ENCODE results near the gene MINDY2. TPM values are rescaled to one million over a fixed set of nuclear protein-coding genes. Genes with fewer than 3 reads are reported as not detected.

The MINDY2 gene
- total RNA-seq, 1 experiment from 2014 or later: 18.4 TPM

- no peak overlapping the region for H3K4me2 ChIP-seq
- no peaks in the 10 kb centered on the region for H3K9me2 ChIP-seq (ENCODE audit: insufficient read depth)
- H3K4me3 ChIP-seq: no peak overlapping the region
- no peaks in the 10 kb centered on the region for H3K9me3 ChIP-seq (ENCODE audit: insufficient read depth, low read depth)
- peaks cover under 1% of the 10 kb centered on the region; the same call in 1 of the 2 replicates for H3F3A ChIP-seq (ENCODE audit: insufficient read depth, low read depth)
- no peaks in the 10 kb centered on the region for H3K79me2 ChIP-seq (ENCODE audit: low read depth)
- no peak for DNase-seq
- H3K4me1 ChIP-seq (replicated peaks; ENCODE audit: insufficient read depth): no peaks in the 10 kb centered on the region; the same call in 1 of the 2 replicates
- TF ChIP-seq EZH2 (IDR thresholded peaks at IDR 0.05; ENCODE audit: low read depth): no peak
- no peak for TF ChIP-seq CTCF (conservative IDR thresholded peaks at IDR 0.05)
- H3K27me3 ChIP-seq (ENCODE audit: insufficient read depth, low read depth): no peaks in the 10 kb centered on the region
- no peak overlapping the region for H3K27ac ChIP-seq
- no peak overlapping the region for H2AFZ ChIP-seq
- intact Hi-C loops (cut with micrococcal nuclease; ENCODE audit: unreplicated experiment): no loop called here
- BruUV-seq (replicated peaks): no TSS peak
- ChIA-PET CTCF (interaction anchor here (1.0 kb wide), 1 partner anchor 15 kb away, joined by 3 read pairs; the partner anchor contains the start of gene MINDY2), POLR2A (ENCODE audit: unreplicated experiment) (interaction anchor here (1.6 kb wide), 1 partner anchor 15 kb away, joined by 15 read pairs; the partner anchor contains the start of gene MINDY2)
- no peaks in the 10 kb centered on the region for H3K36me3 ChIP-seq (ENCODE audit: low read depth)
- H4K20me1 ChIP-seq (ENCODE audit: insufficient read depth): no peaks in the 10 kb centered on the region
These were observed 15.8 kb upstream of the MINDY2 start for GRCh38 chr15:58755350-58755749.

GRCh38 chr15:58755956-58756355, 15.1 kb upstream of the MINDY2 start:
- CTCF ChIA-PET: interaction anchor here (1.0 kb wide), 1 partner anchor 15 kb away, joined by 3 read pairs; the partner anchor contains the start of gene MINDY2
- Histone ChIP-seq H3K36me3 (ENCODE audit: low read depth) (no peaks in the 10 kb centered on the region), H3K79me2 (ENCODE audit: low read depth) (no peaks in the 10 kb centered on the region), H3K4me2 (no peak overlapping the region), H3K9me3 (ENCODE audit: insufficient read depth, low read depth) (no peaks in the 10 kb centered on the region), H3K4me3 (no peak overlapping the region), H3K9me2 (ENCODE audit: insufficient read depth) (no peaks in the 10 kb centered on the region), H3K4me1 (replicated peaks; ENCODE audit: insufficient read depth) (no peaks in the 10 kb centered on the region), H3K27ac (no peak overlapping the region), H3F3A (ENCODE audit: insufficient read depth, low read depth) (no peaks in the 10 kb centered on the region), H2AFZ (no peak overlapping the region), H4K20me1 (ENCODE audit: insufficient read depth) (no peaks in the 10 kb centered on the region), H3K27me3 (ENCODE audit: insufficient read depth, low read depth) (no peaks in the 10 kb centered on the region)
- TF ChIP-seq CTCF (conservative IDR thresholded peaks at IDR 0.05) (no peak), EZH2 (IDR thresholded peaks at IDR 0.05; ENCODE audit: low read depth) (no peak)
- POLR2A ChIA-PET (ENCODE audit: unreplicated experiment): interaction anchor here (1.6 kb wide), 1 partner anchor 15 kb away, joined by 15 read pairs; the partner anchor contains the start of gene MINDY2
- intact Hi-C loops (cut with micrococcal nuclease; ENCODE audit: unreplicated experiment): no loop called here
- peak in 1 of 2 experiments; percentile 7 for DNase-seq
- BruUV-seq (replicated peaks): no TSS peak

- no TSS peak for BruUV-seq (replicated peaks)
- no peak for DNase-seq
- no peak overlapping the region for H3K4me3 ChIP-seq
- no peak overlapping the region for H3K27ac ChIP-seq
- no peaks in the 10 kb centered on the region for H4K20me1 ChIP-seq (ENCODE audit: insufficient read depth)
- TF ChIP-seq CTCF (conservative IDR thresholded peaks at IDR 0.05) (no peak), EZH2 (IDR thresholded peaks at IDR 0.05; ENCODE audit: low read depth) (no peak)
- no peak overlapping the region for H2AFZ ChIP-seq
- no peak overlapping the region for H3K4me2 ChIP-seq
- H3K9me3 ChIP-seq (ENCODE audit: insufficient read depth, low read depth): no peaks in the 10 kb centered on the region
- POLR2A ChIA-PET (ENCODE audit: unreplicated experiment): no interaction called here
- no peaks in the 10 kb centered on the region for H3K27me3 ChIP-seq (ENCODE audit: insufficient read depth, low read depth)
- no peaks in the 10 kb centered on the region for H3K9me2 ChIP-seq (ENCODE audit: insufficient read depth)
- no peaks in the 10 kb centered on the region for H3K79me2 ChIP-seq (ENCODE audit: low read depth)
- CTCF ChIA-PET: interaction anchor here (0.7 kb wide), 1 partner anchor 355 kb away, joined by 4 read pairs; no protein-coding TSS in a partner anchor
- intact Hi-C loops (cut with micrococcal nuclease; ENCODE audit: unreplicated experiment): no loop called here
- H3F3A ChIP-seq (ENCODE audit: insufficient read depth, low read depth): no peaks in the 10 kb centered on the region
- no peaks in the 10 kb centered on the region for H3K36me3 ChIP-seq (ENCODE audit: low read depth)
- H3K4me1 ChIP-seq (replicated peaks; ENCODE audit: insufficient read depth): no peaks in the 10 kb centered on the region
These were observed 13.0 kb upstream of the MINDY2 start for GRCh38 chr15:58758141-58758540.
